ENCODE measurements around the gene GPBAR1. TPM values are rescaled to one million over a fixed set of nuclear protein-coding genes. Genes with fewer than 3 reads are reported as not detected.

The GPBAR1 gene
- total and polyA plus RNA-seq, 2 experiments from 2014 or later, result 0.44 TPM; not detected in 1

- Histone ChIP-seq H4K20me1 (replicated peaks; ENCODE audit: insufficient read depth) (no peaks in the 10 kb centered on the region; the same call in 1 of the 2 replicates), H3K27ac (ENCODE audit: low read depth) (no peak overlapping the region), H3K27me3 (ENCODE audit: insufficient read depth) (no peaks in the 10 kb centered on the region), H3K36me3 (ENCODE audit: insufficient read depth) (peaks cover 10% of the 10 kb centered on the region), H3F3A (replicated peaks; ENCODE audit: low read depth) (no peaks in the 10 kb centered on the region), H3K4me1 (ENCODE audit: insufficient read depth) (peaks cover 12% of the 10 kb centered on the region), H3K79me2 (replicated peaks; ENCODE audit: insufficient read depth) (peaks cover 9% of the 10 kb centered on the region), H3K9me2 (ENCODE audit: insufficient read depth) (no peaks in the 10 kb centered on the region), H3K4me3 (no peak overlapping the region), H2AFZ (no peak overlapping the region), H3K4me2 (no peak overlapping the region)
- peaks cover 23% of the 10 kb centered on the region for H3K4me1 Mint-ChIP-seq
- H3K9me3 Mint-ChIP-seq, result no peaks in the 10 kb centered on the region
- H3K4me3 Mint-ChIP-seq, result no peak overlapping the region
- no peak for DNase-seq (ENCODE audit: low spot score)
- H3K36me3 Mint-ChIP-seq (ENCODE audit: low read depth), result peaks cover 33% of the 10 kb centered on the region
- ATAC-seq, result no peak
- TF ChIP-seq REST (IDR thresholded peaks at IDR 0.05; ENCODE audit: unreplicated experiment), result no peak
- TF ChIP-seq ZNF462 (CRISPR knock-in tag; IDR thresholded peaks at IDR 0.05), result no peak
- no peak for TF ChIP-seq ZNF114 (CRISPR knock-in tag; IDR thresholded peaks at IDR 0.05)
- no peak for TF ChIP-seq NANOG (IDR thresholded peaks at IDR 0.05; ENCODE audit: borderline replicate concordance)
- no peak for TF ChIP-seq JUNB (IDR thresholded peaks at IDR 0.05; ENCODE audit: unreplicated experiment)
- TF ChIP-seq CREB1 (CRISPR knock-in tag; IDR thresholded peaks at IDR 0.05; ENCODE audit: low read depth), result no peak
- no peak for TF ChIP-seq POLR2AphosphoS5 (IDR thresholded peaks at IDR 0.05; ENCODE audit: low read depth)
- no peak for TF ChIP-seq ETS1 (IDR thresholded peaks at IDR 0.05)
- no peak for TF ChIP-seq CTCF (conservative IDR thresholded peaks at IDR 0.05; ENCODE audit: low read depth in 2 of 2)
- TF ChIP-seq EZH2phosphoT487 (IDR thresholded peaks at IDR 0.05; ENCODE audit: unreplicated experiment), result no peak
- no peak for TF ChIP-seq STAT1 (IDR thresholded peaks at IDR 0.05; ENCODE audit: unreplicated experiment)
- no peak for TF ChIP-seq ZNF331 (CRISPR knock-in tag; IDR thresholded peaks at IDR 0.05; ENCODE audit: low read depth)
- TF ChIP-seq EZH2 (IDR thresholded peaks at IDR 0.05; ENCODE audit: low read depth, unreplicated experiment), result no peak
- peaks cover 16% of the 10 kb centered on the region for H3K27me3 Mint-ChIP-seq (ENCODE audit: insufficient read depth, low read depth, poor library complexity)
- H3K27ac Mint-ChIP-seq, result no peak overlapping the region
Measured at GRCh38 chr2:218273908-218274249, 13.1 kb downstream of the GPBAR1 start.
